PC-3 (cell line): ENCODE results near the gene UQCR11. TPM values are rescaled to one million over a fixed set of nuclear protein-coding genes. Genes with fewer than 3 reads are reported as not detected.

Experiments
- ATAC-seq: fragments of 200-7000 bp; cut with Tn5 transposase; 2 replicates; pipeline ENCODE4 v1.9.1; 2020; ENCODE audit warnings: mild to moderate bottlenecking, moderate library complexity
- BruUV-seq: library from RNA; stranded (reverse); fragments of 400-500 nt; replicated peaks from 2 replicates; lab custom pipeline; 2021; lab: Mats Ljungman, UMichigan
- CTCF ChIA-PET: fragments of 300-600 bp; sonication (Branson Sonifier 250); formaldehyde crosslinking; loops from one replicate; lab custom pipeline; 2022; ENCODE audit warnings: antibody characterized with exemption; lab: Charles Lee
- POLR2A ChIA-PET: fragments of 300-600 bp; sonication (Branson Sonifier 250); formaldehyde crosslinking; loops from one replicate; lab custom pipeline; 2022; ENCODE audit warnings: antibody characterized with exemption; ENCODE audit not compliant: unreplicated experiment; lab: Charles Lee
- DNase-seq: peaks from one replicate; pipeline ENCODE4 v3.0.0-alpha.2; 2015
- H2AFZ ChIP-seq: fragments of 300-600 bp; sonication (generic); 2 replicates; pipeline ENCODE4 v1.6.0; 2016; ENCODE audit warnings: antibody characterized with exemption, low read length
- H3F3A ChIP-seq: fragments of 300-600 bp; sonication (generic); one replicate; pipeline ENCODE4 v1.6.0; 2017; ENCODE audit warnings: antibody characterized with exemption, low read length, control low read depth, mild to moderate bottlenecking; ENCODE audit not compliant: unreplicated experiment
- H3K27ac ChIP-seq: fragments of 300-600 bp; sonication (generic); 2 replicates; pipeline ENCODE4 v1.5.1; 2016; ENCODE audit warnings: mild to moderate bottlenecking, low read length
- H3K27me3 ChIP-seq: fragments of 300-600 bp; sonication (generic); 2 replicates; pipeline ENCODE4 v1.6.1; 2016; ENCODE audit warnings: low read length, mixed read lengths
- H3K36me3 ChIP-seq: fragments of 300-600 bp; sonication (generic); 2 replicates; pipeline ENCODE4 v1.6.1; 2016; ENCODE audit warnings: low read depth, mixed run types, low read length, mixed read lengths
- H3K4me1 ChIP-seq: fragments of 300-600 bp; sonication (generic); 2 replicates; pipeline ENCODE4 v1.5.1; 2016; ENCODE audit warnings: low read length; ENCODE audit not compliant: insufficient read depth
- H3K4me2 ChIP-seq: fragments of 300-600 bp; sonication (generic); 2 replicates; pipeline ENCODE4 v1.6.0; 2016; ENCODE audit warnings: low read length
- H3K4me3 ChIP-seq: fragments of 300-600 bp; sonication (generic); 2 replicates; pipeline ENCODE4 v1.5.1; 2016; ENCODE audit warnings: mild to moderate bottlenecking, low read length, mixed read lengths
- H3K79me2 ChIP-seq: fragments of 300-600 bp; sonication (generic); 2 replicates; pipeline ENCODE4 v1.6.1; 2017; ENCODE audit warnings: low read length, mixed read lengths
- H3K9ac ChIP-seq: fragments of 300-600 bp; sonication (generic); 2 replicates; pipeline ENCODE4 v1.6.0; 2016; ENCODE audit warnings: mild to moderate bottlenecking, low read length
- H3K9me2 ChIP-seq: fragments of 300-600 bp; sonication (generic); replicated peaks from 2 replicates; pipeline ENCODE4 v1.6.1; 2016; ENCODE audit warnings: mixed run types, low read length, mixed read lengths
- H3K9me3 ChIP-seq: fragments of 300-600 bp; sonication (generic); 2 replicates; pipeline ENCODE4 v1.6.1; 2016; ENCODE audit warnings: low read length, mixed read lengths
- H4K20me1 ChIP-seq: fragments of 300-600 bp; sonication (generic); 2 replicates; pipeline ENCODE4 v1.6.1; 2016; ENCODE audit warnings: low read length, mixed read lengths
- CTCF ChIP-seq: fragments of 300-600 bp; sonication (generic); conservative IDR thresholded peaks from 2 replicates; pipeline ENCODE4 v1.5.1; 2017; ENCODE audit warnings: antibody characterized with exemption, low read depth, mild to moderate bottlenecking, low read length
- EZH2 ChIP-seq: fragments of 300-600 bp; sonication (generic); IDR thresholded peaks from one replicate; pipeline ENCODE4 v1.6.1; 2017; ENCODE audit warnings: antibody characterized with exemption, mild to moderate bottlenecking, low read length; ENCODE audit not compliant: unreplicated experiment
- EZH2phosphoT487 ChIP-seq: fragments of 300-600 bp; sonication (generic); IDR thresholded peaks from 2 replicates; pipeline ENCODE4 v1.6.1; 2018; ENCODE audit warnings: mild to moderate bottlenecking, antibody characterized with exemption, low read length, borderline replicate concordance
- intact Hi-C: fragments of 100-400 bp; cut with micrococcal nuclease; formaldehyde crosslinking; loops from 2 replicates; pipeline ENCODE4 v1.9.0; 2023
- total RNA-seq: library from RNA; depleted of rRNA; stranded (reverse); fragments of >200 nt; gene quantifications from 2 replicates; pipeline ENCODE4 v1.2.3, GENCODE V29; 2014

The UQCR11 gene
- total RNA-seq, 1 experiment from 2014 or later = 148 TPM

GRCh38 chr19:1646659-1647453, 41.6 kb upstream of the UQCR11 start:
- DNase-seq = no peak
- Histone ChIP-seq H3K9me3 (no peaks in the 10 kb centered on the region), H3K36me3 (0 out of 2 replicates have a peak, but pooled peaks cover 5% of the 10 kb centered on the region), H3K4me3 (no peak overlapping the region), H4K20me1 (no peaks in the 10 kb centered on the region), H2AFZ (no peak overlapping the region), H3K9me2 (no peaks in the 10 kb centered on the region), H3K4me2 (no peak overlapping the region), H3F3A (no peaks in the 10 kb centered on the region), H3K27ac (no peak overlapping the region), H3K4me1 (no peaks in the 10 kb centered on the region), H3K9ac (no peak overlapping the region), H3K79me2 (peaks cover 28% of the 10 kb centered on the region), H3K27me3 (no peaks in the 10 kb centered on the region)
- TF ChIP-seq CTCF (no peak), EZH2phosphoT487 (no peak), EZH2 (no peak)
- ChIA-PET POLR2A (no interaction called here), CTCF (no interaction called here)
- no peak for ATAC-seq
- intact Hi-C loops = no loop called here
- no TSS peak for BruUV-seq

GRCh38 chr19:1646149-1646548, 40.9 kb upstream of the UQCR11 start:
- H3K9me2 ChIP-seq = no peaks in the 10 kb centered on the region
- no peaks in the 10 kb centered on the region for H3F3A ChIP-seq
- H3K27ac ChIP-seq = no peak overlapping the region
- no peak overlapping the region for H2AFZ ChIP-seq
- H3K4me1 ChIP-seq = no peaks in the 10 kb centered on the region
- H4K20me1 ChIP-seq = no peaks in the 10 kb centered on the region
- H3K36me3 ChIP-seq = 0 out of 2 replicates have a peak, but pooled peaks cover 5% of the 10 kb centered on the region
- H3K4me3 ChIP-seq = no peak overlapping the region
- no peak overlapping the region for H3K9ac ChIP-seq
- intact Hi-C loops = no loop called here
- no peak for DNase-seq
- ATAC-seq = no peak
- H3K79me2 ChIP-seq = peaks cover 23% of the 10 kb centered on the region
- no TSS peak for BruUV-seq
- no peaks in the 10 kb centered on the region for H3K27me3 ChIP-seq
- no peak overlapping the region for H3K4me2 ChIP-seq
- TF ChIP-seq EZH2 = no peak
- no peak for TF ChIP-seq CTCF
- no peak for TF ChIP-seq EZH2phosphoT487
- ChIA-PET CTCF (no interaction called here), POLR2A (no interaction called here)
- H3K9me3 ChIP-seq = no peaks in the 10 kb centered on the region

GRCh38 chr19:1645299-1645698, 40.0 kb upstream of the UQCR11 start:
- no TSS peak for BruUV-seq
- DNase-seq (no peak), ATAC-seq (no peak)
- Histone ChIP-seq H3K27ac (no peak overlapping the region), H3K9me2 (no peaks in the 10 kb centered on the region), H3K79me2 (peaks cover 14% of the 10 kb centered on the region), H4K20me1 (no peaks in the 10 kb centered on the region), H3K4me2 (no peak overlapping the region), H2AFZ (no peak overlapping the region), H3K4me3 (no peak overlapping the region), H3K27me3 (no peaks in the 10 kb centered on the region), H3F3A (no peaks in the 10 kb centered on the region), H3K9me3 (no peaks in the 10 kb centered on the region), H3K9ac (no peak overlapping the region), H3K4me1 (no peaks in the 10 kb centered on the region), H3K36me3 (0 out of 2 replicates have a peak, but pooled peaks cover 5% of the 10 kb centered on the region)
- intact Hi-C loops = no loop called here
- ChIA-PET CTCF (no interaction called here), POLR2A (no interaction called here)
- TF ChIP-seq CTCF (no peak), EZH2phosphoT487 (no peak), EZH2 (no peak)
